HCT116 (cell line): Measurements from ENCODE around the gene ZBTB2. TPM values are rescaled to one million over a fixed set of nuclear protein-coding genes. Genes with fewer than 3 reads are reported as not detected.
A peak's percentile ranks its signal among the peaks of the same experiment; 100 is the strongest.

Source experiments
- ATAC-seq: fragments of 200-7000 bp; cut with Tn5 transposase; 2 replicates; pipeline ENCODE4 v1.9.1; 2020; ENCODE audit warnings: mild to moderate bottlenecking, moderate library complexity
- BruUV-seq: library from RNA; stranded (reverse); fragments of 400-500 nt; replicated peaks from 2 replicates; lab custom pipeline; 2021; lab: Mats Ljungman, UMichigan
- CTCF ChIA-PET: fragments of 300-600 bp; sonication (Branson Sonifier 250); formaldehyde crosslinking; loops from one replicate; lab custom pipeline; 2021; ENCODE audit warnings: antibody characterized with exemption; lab: Charles Lee
- POLR2A ChIA-PET: fragments of 300-600, 350-600 bp; sonication (Branson Sonifier 250); formaldehyde crosslinking; loops from one replicate; lab custom pipeline; 2021; ENCODE audit warnings: antibody characterized with exemption; lab: Charles Lee
- RAD21 ChIA-PET, 2 experiments: fragments of 300-600 bp; sonication (Branson Sonifier 250); formaldehyde crosslinking; loops; one replicate each; lab custom pipeline; 2023; ENCODE audit warnings: low total read pairs in 2 of 2; ENCODE audit not compliant: uncharacterized antibody in 2 of 2, unreplicated experiment in 2 of 2, low non-redundant PET in 1 of 2; lab: Charles Lee
- DNase-seq: peaks from one replicate; pipeline ENCODE4 v3.0.0-alpha.2; 2010; ENCODE audit warnings: low read depth, low spot score
- H2AFZ ChIP-seq: fragments of 200-600 bp; shearing (Covaris generic), sonication (generic); 2 replicates; pipeline ENCODE4 v1.6.1; 2017; ENCODE audit warnings: low read depth, mixed run types, mixed read lengths, antibody characterized with exemption, low read length; ENCODE audit not compliant: poor library complexity, severe bottlenecking
- H3K27ac ChIP-seq: 2 replicates; pipeline ENCODE4 v1.5.1; 2012; ENCODE audit warnings: low read depth, low read length
- H3K27me3 ChIP-seq: fragments of 200-600 bp; sonication (generic); 2 replicates; pipeline ENCODE4 v1.6.1; 2016; ENCODE audit warnings: mixed run types, low read length, mixed read lengths; ENCODE audit not compliant: insufficient read depth
- H3K36me3 ChIP-seq, 2 experiments: fragments of 200-500 bp in 1 of 2; fragments of 200-600 bp in 1 of 2; sonication (Bioruptor generic) in 1 of 2; sonication (generic) in 1 of 2; 2 replicates each; pipeline versions ENCODE4 v1.5.1 to v1.6.1; 2014 to 2016; ENCODE audit warnings: low read length in 2 of 2, inconsistent platforms in 1 of 2, mixed read lengths in 1 of 2, mixed run types in 1 of 2; ENCODE audit not compliant: insufficient read depth in 2 of 2, control insufficient read depth in 1 of 2
- H3K4me1 ChIP-seq, 2 experiments: fragments of 200-600 bp in 1 of 2; sonication (generic) in 1 of 2; 2 replicates each; pipeline versions ENCODE4 v1.5.1 to v1.6.1; 2012 to 2017; ENCODE audit warnings: low read length in 2 of 2, inconsistent platforms in 1 of 2, mild to moderate bottlenecking in 1 of 2, mixed read lengths in 1 of 2, mixed run types in 1 of 2, moderate library complexity in 1 of 2; ENCODE audit not compliant: insufficient read depth in 2 of 2, control insufficient read depth in 1 of 2
- H3K4me2 ChIP-seq: fragments of 200-600 bp; sonication (generic); 2 replicates; pipeline ENCODE4 v1.6.1; 2017; ENCODE audit warnings: mixed run types, low read length, mixed read lengths
- H3K4me3 ChIP-seq, 2 experiments: fragments of 200-600 bp in 1 of 2; sonication (generic) in 1 of 2; replicated peaks in 1 of 2; 2 replicates each; pipeline ENCODE4 v1.5.1; 2011 to 2016; ENCODE audit warnings: low read length in 2 of 2, control low read depth in 1 of 2, low read depth in 1 of 2, mild to moderate bottlenecking in 1 of 2, mixed read lengths in 1 of 2, mixed run types in 1 of 2
- H3K79me2 ChIP-seq: fragments of 200-600 bp; sonication (generic); 2 replicates; pipeline ENCODE4 v1.6.1; 2017; ENCODE audit warnings: mild to moderate bottlenecking, mixed run types, low read length, moderate library complexity, mixed read lengths; ENCODE audit not compliant: insufficient read depth
- H3K9ac ChIP-seq: fragments of 200-600 bp; sonication (generic); 2 replicates; pipeline ENCODE4 v1.6.1; 2016; ENCODE audit warnings: low read length, mixed read lengths
- H3K9me2 ChIP-seq: fragments of 200-600 bp; sonication (generic), shearing (Covaris generic); 2 replicates; pipeline ENCODE4 v1.6.1; 2017; ENCODE audit warnings: mixed run types, mild to moderate bottlenecking, moderate library complexity; ENCODE audit not compliant: insufficient read depth
- H3K9me3 ChIP-seq, 2 experiments: fragments of 200-500 bp in 1 of 2; fragments of 200-600 bp in 1 of 2; sonication (Bioruptor generic) in 1 of 2; sonication (generic) in 1 of 2; 2 replicates each; pipeline ENCODE4 v1.6.1; 2014 to 2017; ENCODE audit warnings: low read length in 2 of 2, mixed read lengths in 2 of 2, inconsistent platforms in 1 of 2, low read depth in 1 of 2, mild to moderate bottlenecking in 1 of 2, mixed run types in 1 of 2, moderate library complexity in 1 of 2; ENCODE audit not compliant: control insufficient read depth in 1 of 2, insufficient read depth in 1 of 2
- H4K20me1 ChIP-seq: fragments of 200-600 bp; sonication (generic), shearing (Covaris generic); 2 replicates; pipeline ENCODE4 v1.6.1; 2017; ENCODE audit warnings: mixed run types, mild to moderate bottlenecking, moderate library complexity; ENCODE audit not compliant: insufficient read depth
- CBX3 ChIP-seq: IDR thresholded peaks from 2 replicates; pipeline ENCODE4 v1.6.1; 2012; ENCODE audit warnings: low read depth
- CEBPB ChIP-seq: IDR thresholded peaks from 2 replicates; pipeline ENCODE4 v1.6.1; 2012; ENCODE audit warnings: low read depth
- CTCF ChIP-seq, 3 experiments: fragments of 200-600 bp in 1 of 3; sonication (generic) in 1 of 3; IDR thresholded peaks in 2 of 3; conservative IDR thresholded peaks in 1 of 3; 2 replicates each; pipeline ENCODE4 v1.5.1; 2012 to 2017; ENCODE audit warnings: low read depth in 2 of 3, low read length in 2 of 3, antibody characterized with exemption in 1 of 3, borderline replicate concordance in 1 of 3, control low read depth in 1 of 3, mild to moderate bottlenecking in 1 of 3, mixed read lengths in 1 of 3, mixed run types in 1 of 3, moderate library complexity in 1 of 3; ENCODE audit not compliant: insufficient read depth in 1 of 3
- EGR1 ChIP-seq: IDR thresholded peaks from 2 replicates; pipeline ENCODE4 v1.6.1; 2012; ENCODE audit warnings: low read depth
- ELF1 ChIP-seq: IDR thresholded peaks from 2 replicates; pipeline ENCODE4 v1.6.1; 2012; ENCODE audit warnings: low read depth, borderline replicate concordance
- EZH2phosphoT487 ChIP-seq: fragments of 200-600 bp; IDR thresholded peaks from 2 replicates; pipeline ENCODE4 v1.6.1; 2018; ENCODE audit warnings: antibody characterized with exemption, borderline replicate concordance
- MAX ChIP-seq: IDR thresholded peaks from 2 replicates; pipeline ENCODE4 v1.6.1; 2012
- SIN3A ChIP-seq: IDR thresholded peaks from 2 replicates; pipeline ENCODE4 v1.6.1; 2012; ENCODE audit warnings: low read depth
- SP1 ChIP-seq: IDR thresholded peaks from 2 replicates; pipeline ENCODE4 v1.6.1; 2012; ENCODE audit warnings: low read depth
- SRF ChIP-seq: IDR thresholded peaks from 2 replicates; pipeline ENCODE4 v1.6.1; 2012; ENCODE audit warnings: low read depth
- TCF7L2 ChIP-seq: IDR thresholded peaks from 2 replicates; pipeline ENCODE4 v1.7.0; 2011; ENCODE audit warnings: borderline replicate concordance, inconsistent platforms; ENCODE audit not compliant: insufficient read depth, insufficient read length; ENCODE audit errors: extremely low read depth
- YY1 ChIP-seq: IDR thresholded peaks from 2 replicates; pipeline ENCODE4 v1.6.1; 2011; ENCODE audit warnings: low read length, low read depth, moderate library complexity, mild to moderate bottlenecking; ENCODE audit not compliant: insufficient replicate concordance; ENCODE audit errors: extremely low read depth
- ZFX ChIP-seq: fragments of 450-650 bp; IDR thresholded peaks from 2 replicates; pipeline ENCODE4 v1.6.1; 2017
- ZNF274 ChIP-seq: fragments of 200-500 bp; sonication (Bioruptor generic); IDR thresholded peaks from 2 replicates; pipeline ENCODE4 v1.6.1; 2014; ENCODE audit warnings: mild to moderate bottlenecking, low read depth, low read length, inconsistent platforms
- intact Hi-C: fragments of 100-400 bp; cut with micrococcal nuclease; formaldehyde crosslinking; loops from 2 replicates; pipeline ENCODE4 v1.10.0; 2022
- total RNA-seq: library from RNA; stranded (reverse); gene quantifications from one replicate; pipeline ENCODE4 v1.2.1, GENCODE V29; 2021; ENCODE audit not compliant: unreplicated experiment
- TF ChIP-seq, protein P1 (sequence below): IDR thresholded peaks from 2 replicates; pipeline ENCODE4 v1.6.1; 2011; ENCODE audit warnings: mild to moderate bottlenecking, low read length, moderate library complexity; ENCODE audit not compliant: insufficient replicate concordance; ENCODE audit errors: extremely low read depth

Gene ZBTB2
- total RNA-seq, 1 experiment from 2014 or later, result 12.5 TPM

- peaks cover 3% of the 10 kb centered on the region; the same call in 1 of the 2 replicates for H4K20me1 ChIP-seq
- no TSS peak for BruUV-seq
- no peaks in the 10 kb centered on the region for H3K36me3 ChIP-seq
- no peaks in the 10 kb centered on the region for H3K9me2 ChIP-seq
- H3K27ac ChIP-seq, result peak overlapping the region; percentile 99
- intact Hi-C loops, result loop anchor here (2.0 kb wide), 2 partner anchors 50 to 62 kb away; partner anchors contain the start of gene RMND1
- peaks cover 83% of the 10 kb centered on the region for H3K79me2 ChIP-seq
- peak overlapping the region; percentile 98 for H3K9ac ChIP-seq
- H2AFZ ChIP-seq, result no peak overlapping the region
- H3K4me2 ChIP-seq, result peak overlapping the region; percentile 96
- RAD21 ChIA-PET, result no interaction called here
- peaks cover 24 to 36% of the 10 kb centered on the region in 2 experiments for H3K4me1 ChIP-seq
- peak; percentile 89 for ATAC-seq
- H3K9me3 ChIP-seq, result no peaks in the 10 kb centered on the region
- POLR2A ChIA-PET, result interaction anchor here (1.2 to 2.0 kb wide), 3 partner anchors 13 to 64 kb away, joined by 5 to 8 read pairs (median 8); no protein-coding TSS in a partner anchor
- peak overlapping the region; percentile 82 to 86 for H3K4me3 ChIP-seq
- DNase-seq, result peak; percentile 96
- TF ChIP-seq EGR1 (peak; percentile 99), CBX3 (peak; percentile 85), CTCF (IDR thresholded peaks at IDR 0.05 in 2 of 3, conservative IDR thresholded peaks at IDR 0.05 in 1 of 3; ENCODE audit: borderline replicate concordance in 1 of 3, insufficient read depth in 1 of 3, low read depth in 2 of 3, low read length in 2 of 3) (no peak), ELF1 (peak; percentile 51; the same call in 1 of the 2 replicates), YY1 (no peak), CEBPB (peak; percentile 8; the same call in 1 of the 2 replicates), SP1 (peak; percentile 71), EZH2phosphoT487 (no peak), ZNF274 (no peak), SRF (peak; percentile 25), SIN3A (peak; percentile 83), MAX (peak; percentile 91), ZFX (0 out of 2 replicates have a peak, but pooled peaks have one; percentile 10), TCF7L2 (peak; percentile 40)
- TF ChIP-seq, protein P1, sequence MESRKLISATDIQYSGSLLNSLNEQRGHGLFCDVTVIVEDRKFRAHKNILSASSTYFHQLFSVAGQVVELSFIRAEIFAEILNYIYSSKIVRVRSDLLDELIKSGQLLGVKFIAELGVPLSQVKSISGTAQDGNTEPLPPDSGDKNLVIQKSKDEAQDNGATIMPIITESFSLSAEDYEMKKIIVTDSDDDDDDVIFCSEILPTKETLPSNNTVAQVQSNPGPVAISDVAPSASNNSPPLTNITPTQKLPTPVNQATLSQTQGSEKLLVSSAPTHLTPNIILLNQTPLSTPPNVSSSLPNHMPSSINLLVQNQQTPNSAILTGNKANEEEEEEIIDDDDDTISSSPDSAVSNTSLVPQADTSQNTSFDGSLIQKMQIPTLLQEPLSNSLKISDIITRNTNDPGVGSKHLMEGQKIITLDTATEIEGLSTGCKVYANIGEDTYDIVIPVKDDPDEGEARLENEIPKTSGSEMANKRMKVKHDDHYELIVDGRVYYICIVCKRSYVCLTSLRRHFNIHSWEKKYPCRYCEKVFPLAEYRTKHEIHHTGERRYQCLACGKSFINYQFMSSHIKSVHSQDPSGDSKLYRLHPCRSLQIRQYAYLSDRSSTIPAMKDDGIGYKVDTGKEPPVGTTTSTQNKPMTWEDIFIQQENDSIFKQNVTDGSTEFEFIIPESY, result peak; percentile 97
- CTCF ChIA-PET, result interaction anchor here (0.6 kb wide), 1 partner anchor 16 kb away, joined by 3 read pairs; no protein-coding TSS in a partner anchor
- H3K27me3 ChIP-seq, result no peaks in the 10 kb centered on the region
Measured at GRCh38 chr6:151390276-151390850, 996 bp downstream of the ZBTB2 start.
